Non-pigmented ciliary epithelial cell (primary cell): ENCODE results near the gene PKNOX1.
"Not testable (repeated sequence)": the region's sequence is repeated elsewhere in the genome, so short reads cannot be mapped to it uniquely, and the experiment has no call there.

ENCODE experiments used
- DNase-seq: peaks from one replicate; pipeline ENCODE4 v3.0.0-alpha.2; 2010; ENCODE audit warnings: low read depth

The PKNOX1 gene

DNA sequence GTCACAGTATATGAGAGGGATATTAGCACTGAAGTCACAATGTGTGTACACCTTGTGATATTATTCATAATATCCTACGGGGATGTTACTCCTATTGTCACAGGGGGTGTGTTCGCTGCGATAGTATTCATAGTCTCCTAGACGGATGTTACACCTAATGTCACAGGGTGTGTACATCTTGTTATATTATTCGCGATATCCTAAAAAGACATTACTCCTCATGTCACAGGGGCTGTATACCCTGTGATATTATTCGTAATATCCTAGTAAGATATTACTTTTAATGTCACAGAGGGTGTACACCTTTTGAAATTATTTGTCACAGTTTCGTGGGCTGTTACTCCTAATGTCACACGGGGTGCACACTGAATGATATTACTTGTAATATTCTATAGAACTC is 23.2 kb upstream of the PKNOX1 start:
- DNase-seq: not testable (repeated sequence)

DNA sequence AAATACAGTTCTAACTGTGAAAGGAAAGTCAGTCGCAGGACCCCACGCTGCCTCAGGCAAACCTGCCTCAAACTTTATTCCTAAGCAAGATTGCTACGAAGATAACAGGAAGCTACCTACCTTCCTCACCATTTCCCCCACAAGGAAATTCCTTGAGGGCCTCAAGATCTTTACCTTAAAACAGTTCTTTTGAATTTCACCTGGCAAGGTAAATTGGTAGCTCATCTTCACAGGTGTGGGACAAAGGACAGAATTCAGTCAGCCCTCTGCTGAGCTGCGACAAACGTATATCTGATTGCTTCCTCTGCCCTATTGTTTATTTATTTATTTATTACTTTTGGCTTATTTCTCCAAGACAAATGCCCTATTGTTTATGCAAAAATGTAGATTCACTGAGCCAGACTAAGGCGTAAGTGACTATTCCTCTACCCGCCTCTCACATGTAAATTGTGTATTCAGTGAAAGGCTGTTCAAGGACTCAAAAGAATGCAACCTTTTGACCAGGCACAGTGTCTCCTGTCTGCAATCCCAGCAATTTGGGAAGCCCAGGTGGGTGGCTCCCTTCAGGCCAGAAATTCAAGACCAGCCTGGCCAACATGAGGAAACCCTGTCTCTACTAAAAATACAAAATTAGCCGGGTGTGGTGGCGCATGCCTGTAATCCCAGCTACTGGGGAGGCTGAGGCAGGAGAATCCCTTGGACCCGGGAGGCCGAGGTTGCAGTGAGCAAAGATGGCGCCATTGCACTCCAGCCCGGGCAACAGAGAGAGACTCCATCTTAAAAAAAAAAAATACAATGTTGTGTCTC is 17.3 kb upstream of the PKNOX1 start:
- no peak for DNase-seq

DNA sequence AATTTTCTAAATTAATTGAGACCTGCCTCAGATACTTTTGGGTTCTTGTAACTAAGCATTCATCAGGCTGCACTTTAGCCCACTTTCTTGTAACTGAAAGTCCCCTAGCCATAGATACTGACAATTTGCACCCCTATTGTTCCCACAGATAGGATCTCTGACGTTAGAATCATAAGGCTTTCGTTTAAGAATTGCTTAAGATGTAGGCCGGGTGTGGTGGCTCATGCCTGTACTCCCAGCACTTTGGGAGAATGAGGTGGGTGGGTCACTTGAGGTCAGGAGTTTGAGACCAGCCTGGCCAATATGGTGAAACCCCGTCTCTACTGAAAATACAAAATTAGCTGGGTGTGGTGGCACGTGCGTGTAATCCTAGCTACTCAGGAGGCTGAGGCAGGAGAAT is 16.2 kb upstream of the PKNOX1 start:
- not testable (repeated sequence) for DNase-seq

DNA sequence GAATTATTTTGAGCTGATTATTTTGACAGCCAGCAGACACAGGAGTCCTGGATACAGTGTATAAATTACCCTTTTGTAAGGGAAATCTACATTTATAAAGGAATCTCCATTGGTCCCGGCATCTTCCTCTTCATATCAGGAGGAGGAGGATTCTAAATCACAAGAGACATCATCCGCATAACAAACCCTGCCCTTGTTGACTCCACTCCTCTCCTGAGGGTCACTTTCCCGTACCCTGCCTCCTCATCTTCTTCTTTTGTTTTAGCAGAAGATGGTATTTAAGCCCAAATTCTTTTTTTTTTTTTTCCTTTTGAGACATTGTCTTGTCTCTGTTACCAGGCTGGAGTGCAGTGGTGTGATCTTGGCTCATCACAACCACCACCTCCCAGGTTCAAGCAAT is 14.6 kb upstream of the PKNOX1 start:
- DNase-seq: no peak

DNA sequence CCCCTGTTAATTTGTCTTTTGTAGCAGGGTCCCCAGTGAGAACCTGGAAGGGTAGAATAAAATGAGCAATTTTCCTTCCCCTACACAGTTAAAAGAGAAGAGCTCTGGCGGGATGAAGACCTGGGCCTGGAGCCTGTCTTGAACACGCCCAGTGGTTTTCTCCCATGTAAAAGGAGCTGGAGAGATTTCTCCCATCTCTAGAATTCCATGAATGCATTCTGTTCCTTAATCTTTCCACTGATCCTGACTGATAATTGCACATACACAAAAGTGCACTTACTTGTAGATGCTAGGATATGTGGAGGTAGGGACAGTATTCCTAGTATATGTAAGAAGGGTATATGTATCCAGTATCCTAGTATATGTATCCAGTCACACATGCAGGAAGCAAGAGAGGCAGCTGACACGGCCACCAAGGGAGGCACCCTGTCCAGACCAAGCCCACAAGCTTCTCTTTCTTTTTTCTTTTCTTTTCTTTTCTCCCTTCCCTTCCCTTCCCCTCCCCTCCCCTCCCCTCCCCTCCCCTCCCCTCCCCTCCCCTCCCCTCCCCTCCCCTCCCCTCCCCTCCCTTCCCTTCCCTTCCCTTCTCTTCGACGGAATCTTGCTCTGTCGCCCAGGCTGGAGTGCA is 11.9 kb upstream of the PKNOX1 start:
- no peak for DNase-seq

DNA sequence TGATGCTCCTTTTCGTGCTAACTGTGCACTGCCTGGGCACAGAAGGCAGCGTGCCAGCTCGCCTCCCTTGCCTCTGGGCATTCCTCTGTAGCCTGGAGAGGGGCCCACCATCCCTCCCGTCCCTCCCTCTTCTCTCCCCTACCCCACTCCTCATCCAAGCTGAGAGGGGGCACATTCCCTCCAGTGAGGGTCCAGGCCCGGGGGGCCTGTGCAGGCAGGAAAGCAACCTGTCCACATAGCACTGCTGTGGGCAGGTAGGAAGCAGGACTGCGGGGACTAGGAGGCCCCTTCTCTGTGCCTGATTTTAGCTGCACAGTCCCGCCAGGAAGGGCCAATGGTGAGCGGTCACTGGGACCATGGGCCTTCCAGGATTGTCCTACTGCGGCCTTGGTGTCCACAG is 10.3 kb upstream of the PKNOX1 start:
- no peak for DNase-seq

DNA sequence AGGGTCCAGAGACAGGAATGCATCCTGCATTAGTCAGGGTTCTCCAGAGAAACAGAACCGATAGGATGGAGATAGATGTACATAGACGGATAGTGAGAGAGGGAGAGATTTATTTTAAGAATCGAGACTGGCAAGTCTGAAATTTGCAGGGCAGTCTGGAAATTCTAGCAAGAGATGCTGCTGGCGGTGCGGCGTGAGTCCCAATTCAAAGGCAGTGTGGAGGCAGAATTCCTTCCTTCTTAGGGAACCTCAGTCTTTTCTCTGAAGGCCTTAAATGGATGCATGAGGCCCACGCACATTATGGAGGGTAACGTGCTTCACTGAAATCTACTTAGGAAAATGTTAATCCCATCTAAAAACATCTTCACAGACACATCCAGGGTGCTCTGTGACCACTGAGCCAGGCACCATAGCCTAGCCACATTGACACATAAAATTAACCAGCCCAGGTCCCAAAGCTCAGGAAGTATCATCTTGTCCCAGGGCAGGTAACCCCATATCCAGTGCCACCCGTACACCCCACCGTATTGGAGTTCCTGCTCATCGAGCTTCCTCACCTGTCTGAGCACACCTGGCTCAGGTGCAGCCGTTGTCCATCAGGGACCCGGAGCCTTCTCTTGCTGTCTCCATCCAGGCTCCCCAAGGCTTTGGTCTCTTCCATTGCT is 9.7 kb upstream of the PKNOX1 start:
- no peak for DNase-seq

DNA sequence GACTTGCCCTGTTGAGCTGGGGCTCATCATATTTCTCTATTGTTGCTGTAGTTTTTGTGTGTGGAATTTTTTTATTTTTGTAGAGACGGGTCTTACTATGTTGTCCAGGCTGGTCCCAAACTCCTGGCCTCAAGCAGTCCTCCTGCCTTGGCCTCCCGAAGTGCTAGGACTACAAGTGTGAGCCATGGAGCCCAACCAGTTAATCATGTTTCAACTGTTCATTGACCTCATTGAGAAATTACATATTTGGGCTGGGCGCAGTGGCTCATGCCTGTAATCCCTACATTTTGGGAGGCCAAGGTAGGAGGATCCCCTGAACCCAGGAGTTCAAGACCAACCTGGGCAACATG is 9.2 kb upstream of the PKNOX1 start:
- DNase-seq: no peak

DNA sequence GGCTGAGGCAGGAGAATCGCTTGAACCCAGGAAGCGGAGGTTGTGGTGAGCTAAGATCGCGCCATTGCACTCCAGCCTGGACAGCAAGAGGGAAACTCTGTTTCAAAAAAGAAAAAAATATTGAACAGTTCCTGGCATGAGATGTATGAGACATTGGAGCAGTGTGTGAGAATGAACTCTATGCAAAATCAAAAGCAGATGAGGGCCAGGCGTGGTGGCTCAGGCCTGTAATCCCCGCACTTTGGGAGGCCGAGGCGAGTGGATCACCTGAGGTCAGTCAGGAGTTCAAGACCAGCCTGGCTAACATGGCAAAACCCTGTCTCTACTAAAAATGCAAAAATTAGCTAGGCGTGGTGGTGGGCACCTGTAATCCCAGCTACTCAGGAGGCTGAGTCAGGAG is 6.7 kb upstream of the PKNOX1 start:
- not testable (repeated sequence) for DNase-seq

DNA sequence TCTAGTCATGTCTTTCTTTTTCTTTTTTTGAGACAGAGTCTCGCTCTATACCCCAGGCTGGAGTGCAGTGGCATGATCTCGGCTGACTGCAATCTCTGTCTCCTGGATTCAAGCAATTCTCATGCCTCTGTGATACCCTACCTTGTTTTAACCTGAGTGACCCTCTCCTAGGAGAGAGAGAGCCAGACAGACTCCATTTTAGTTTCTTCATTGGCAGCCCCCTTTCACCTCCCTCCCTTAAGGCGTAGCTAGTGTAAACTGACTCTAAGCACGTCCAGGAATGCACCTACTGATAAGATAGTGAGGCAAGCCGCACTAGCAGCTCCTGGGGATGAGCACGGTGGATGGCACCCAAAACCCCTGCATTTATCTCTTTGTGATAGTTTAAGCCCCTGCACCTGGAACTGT is 5.2 kb upstream of the PKNOX1 start:
- DNase-seq: no peak

DNA sequence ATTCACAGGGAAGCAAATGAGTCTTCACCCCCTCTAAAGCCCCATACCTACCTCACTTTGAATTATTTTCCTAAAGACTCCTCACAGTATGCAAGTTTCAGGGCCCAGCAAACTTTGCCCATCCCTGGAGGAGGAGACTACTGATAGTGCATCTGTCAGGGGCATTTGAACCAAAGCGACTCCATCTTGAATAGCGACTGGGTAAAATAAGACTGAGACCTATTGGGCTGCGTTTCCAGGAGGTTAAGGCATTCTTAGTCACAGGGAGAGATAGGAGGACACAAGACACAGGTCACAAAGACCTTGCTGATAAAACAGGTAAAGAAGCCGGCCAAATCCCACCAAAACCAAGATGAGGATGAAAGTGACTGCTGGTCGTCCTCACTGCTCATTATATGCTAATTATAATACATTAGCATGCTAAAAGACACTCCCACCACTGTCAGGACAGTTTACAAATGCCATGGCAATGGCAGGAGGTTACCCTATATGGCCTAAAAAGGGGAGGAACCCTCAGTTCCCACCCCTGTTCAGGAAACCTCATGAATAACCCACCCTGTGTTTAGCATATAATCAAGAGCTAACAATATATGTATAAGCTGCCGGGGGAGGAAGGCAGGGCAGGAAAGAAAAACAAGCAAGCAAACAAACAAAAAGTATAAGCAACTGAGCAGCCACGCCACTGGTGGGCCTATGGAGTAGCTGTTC is 3.3 kb upstream of the PKNOX1 start:
- no peak for DNase-seq

DNA sequence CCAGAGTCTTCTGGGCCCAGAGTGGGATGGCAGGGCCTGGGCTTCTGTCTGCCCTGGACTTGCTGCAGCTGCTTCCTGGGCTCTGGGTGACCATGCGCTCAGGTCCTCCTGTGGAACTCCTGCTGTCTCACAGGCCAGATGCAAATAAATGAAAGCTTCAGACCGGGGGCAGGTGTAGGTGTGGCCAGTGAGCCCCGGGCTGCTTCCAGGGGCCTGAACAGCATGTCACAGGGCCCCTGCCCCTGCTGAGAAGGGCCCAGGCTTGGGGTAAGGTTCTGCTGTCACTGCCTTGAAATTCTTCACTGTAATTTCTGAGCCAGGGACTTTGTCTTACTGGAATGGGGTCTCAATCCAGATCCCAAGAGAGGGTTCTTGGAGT is 2.5 kb upstream of the PKNOX1 start:
- DNase-seq: no peak

DNA sequence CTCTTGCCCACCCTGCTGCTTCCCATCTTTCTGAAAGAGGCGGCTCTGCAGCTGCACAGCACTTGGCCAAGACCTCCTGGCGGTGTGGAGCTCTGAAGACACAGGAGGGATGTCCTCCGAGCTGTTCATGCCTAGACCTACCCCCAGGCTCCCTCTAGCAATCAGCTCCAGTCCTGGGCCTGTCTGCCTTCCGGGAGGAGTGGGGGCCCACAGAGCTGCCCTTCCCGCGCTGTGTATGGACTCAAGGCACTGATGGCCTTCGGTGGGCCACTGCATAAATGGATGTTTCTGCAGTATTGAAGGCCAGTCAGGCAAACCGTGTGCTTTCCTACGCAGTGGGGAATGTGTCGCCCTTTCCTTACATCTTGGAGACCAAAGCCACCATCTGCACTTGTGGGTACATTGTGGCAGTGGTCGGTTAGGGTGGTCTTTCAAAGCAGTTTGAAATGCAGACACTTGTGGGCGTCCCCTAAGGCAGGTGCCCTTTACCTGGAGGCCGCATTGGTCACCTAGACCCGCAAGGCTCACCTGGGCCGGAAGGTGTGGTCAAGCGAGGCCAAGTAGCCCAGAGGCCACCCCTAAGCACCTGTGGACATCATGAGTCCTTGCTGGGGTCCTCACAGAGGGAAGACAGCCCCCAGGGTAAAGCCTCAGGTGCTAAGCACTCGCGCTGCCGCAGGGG is 912 bp upstream of the PKNOX1 start:
- DNase-seq: no peak

DNA sequence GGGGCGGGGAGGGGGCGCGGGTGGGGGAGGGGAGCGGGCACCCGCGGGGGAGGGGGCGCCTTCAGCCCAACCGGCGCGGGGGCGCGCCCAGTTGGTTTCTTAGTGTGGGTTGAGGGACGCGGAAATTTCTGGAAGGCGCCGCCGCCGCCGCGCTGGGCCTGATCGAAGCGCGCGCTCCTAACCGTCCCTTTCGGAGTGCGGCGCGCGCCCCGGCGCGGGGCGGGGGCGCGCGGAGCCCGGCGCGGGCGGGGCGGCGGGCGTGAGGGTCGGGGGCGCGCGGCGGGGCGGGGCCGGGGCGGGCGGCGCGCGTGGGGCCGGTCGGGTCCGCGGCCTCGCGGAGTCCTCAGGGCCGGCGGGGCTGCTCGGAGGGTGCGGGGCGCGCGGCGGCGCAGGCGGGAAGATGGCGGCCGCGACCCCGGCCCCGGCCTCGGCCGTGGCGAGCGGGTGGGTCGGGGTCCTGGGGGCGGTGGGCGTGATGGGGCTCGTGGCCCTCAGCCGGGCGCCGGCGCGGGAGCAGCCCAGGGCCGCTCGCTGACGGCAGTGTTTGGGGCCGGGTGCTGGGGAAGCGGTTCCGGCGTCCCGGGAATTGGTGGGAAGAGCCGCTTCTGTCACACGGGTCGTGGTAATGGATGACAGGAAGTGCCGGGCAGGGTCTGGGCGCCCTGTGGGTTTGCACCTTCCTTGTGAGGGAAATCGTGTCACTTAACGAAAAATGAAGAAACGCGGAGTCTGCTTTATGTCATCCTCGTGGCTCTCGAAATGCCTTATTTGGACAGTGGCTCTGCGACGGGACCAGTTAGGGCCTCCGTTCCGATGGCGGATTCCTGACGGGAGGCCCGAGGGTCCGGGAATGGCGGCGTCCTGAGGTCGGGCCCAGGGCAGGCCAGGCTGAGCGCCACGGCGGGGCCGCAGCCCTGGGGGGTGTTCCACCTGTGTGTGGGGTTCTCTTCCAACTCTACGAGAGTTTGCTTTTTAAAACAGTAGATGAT is 764 bp downstream of the PKNOX1 start:
- no peak for DNase-seq

DNA sequence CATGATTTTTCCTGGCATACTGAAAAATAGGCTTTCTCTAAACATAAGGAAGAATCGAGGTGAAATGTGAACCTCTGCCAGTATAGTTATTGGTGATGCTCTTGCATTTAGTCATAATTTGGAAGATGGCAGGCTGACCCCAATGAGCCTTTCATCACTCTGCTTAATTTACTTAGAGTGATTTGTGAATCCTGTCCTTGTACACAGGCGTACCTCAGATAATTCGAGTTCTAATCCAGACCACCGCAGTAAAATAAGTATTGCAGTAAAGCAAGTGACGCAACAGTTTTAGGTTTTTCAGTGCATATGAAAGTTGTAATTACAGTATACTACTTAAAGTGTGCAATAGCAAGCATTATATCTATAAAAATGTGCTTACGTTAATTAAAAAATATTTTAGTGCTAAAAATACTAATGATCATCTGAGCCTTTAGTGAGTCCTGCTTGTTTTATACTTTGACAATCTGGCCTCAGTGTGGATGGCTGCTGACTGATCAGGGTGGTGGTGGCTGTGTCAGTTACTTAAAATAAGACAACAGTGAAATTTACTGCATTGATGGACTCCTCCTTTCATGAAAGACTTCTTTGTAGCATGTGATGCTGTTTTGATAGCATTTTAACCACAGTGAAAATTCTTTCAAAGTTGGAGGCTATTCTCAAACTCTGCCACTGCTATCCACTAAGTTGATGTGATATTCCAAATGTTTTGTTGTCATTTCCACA is 1.7 kb downstream of the PKNOX1 start:
- no peak for DNase-seq

DNA sequence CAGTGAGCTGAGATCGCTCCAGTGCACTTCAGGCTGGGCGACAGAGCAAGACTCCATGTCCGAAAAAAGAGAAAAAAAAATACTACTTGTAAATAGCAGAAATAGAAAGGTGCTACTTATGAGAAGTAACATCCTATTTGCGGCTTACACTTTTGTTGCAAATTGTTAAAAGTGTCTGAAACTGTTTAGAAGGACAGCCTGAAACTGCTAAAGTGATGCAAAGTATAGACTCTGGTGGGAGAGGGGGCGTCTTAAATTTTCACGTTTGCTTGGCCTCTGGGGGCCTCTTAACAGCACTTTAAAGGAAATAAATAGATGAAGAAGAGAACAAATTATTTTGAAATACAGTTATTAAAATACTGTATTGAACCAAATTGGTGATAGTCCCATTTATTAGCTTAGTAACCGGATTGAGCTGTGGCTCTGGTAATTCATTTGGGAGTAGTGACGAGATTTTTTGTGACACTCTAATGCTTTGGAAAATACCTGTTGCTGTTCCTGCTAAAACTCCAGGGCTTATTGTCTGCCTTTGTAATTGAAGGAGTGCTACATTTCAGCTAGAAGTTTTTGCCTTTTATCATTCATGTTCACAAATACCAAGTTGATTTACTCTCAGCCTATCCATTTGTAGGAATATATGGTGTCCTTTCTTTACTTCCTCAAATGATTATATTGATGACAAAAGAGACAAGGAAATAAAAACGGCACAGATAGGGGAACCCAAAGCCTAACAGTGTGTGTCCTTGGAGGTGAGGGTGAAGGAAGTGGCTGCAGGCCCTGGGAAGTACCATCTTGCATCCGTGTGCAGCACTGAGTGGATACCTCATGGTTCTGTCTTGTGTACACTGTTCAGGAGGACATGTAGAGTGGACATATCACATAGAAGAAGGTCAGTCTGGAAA is 6.2 kb downstream of the PKNOX1 start:
- DNase-seq: no peak

DNA sequence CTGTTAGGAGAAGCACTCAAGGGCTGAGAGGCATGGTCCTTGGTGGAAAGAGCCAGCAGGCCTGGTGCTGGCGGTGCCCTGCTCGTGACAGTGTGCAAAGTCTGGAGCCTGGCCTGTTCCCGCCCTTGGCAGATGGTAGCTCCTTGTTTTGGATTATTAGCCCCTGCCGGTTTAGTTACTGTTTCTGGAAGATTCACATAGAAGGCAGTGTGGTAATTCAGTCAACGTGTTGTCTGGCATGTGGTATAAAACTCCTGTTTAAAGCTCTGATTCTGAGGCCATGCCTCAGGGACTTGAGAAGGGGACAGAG is 6.8 kb downstream of the PKNOX1 start:
- no peak for DNase-seq

DNA sequence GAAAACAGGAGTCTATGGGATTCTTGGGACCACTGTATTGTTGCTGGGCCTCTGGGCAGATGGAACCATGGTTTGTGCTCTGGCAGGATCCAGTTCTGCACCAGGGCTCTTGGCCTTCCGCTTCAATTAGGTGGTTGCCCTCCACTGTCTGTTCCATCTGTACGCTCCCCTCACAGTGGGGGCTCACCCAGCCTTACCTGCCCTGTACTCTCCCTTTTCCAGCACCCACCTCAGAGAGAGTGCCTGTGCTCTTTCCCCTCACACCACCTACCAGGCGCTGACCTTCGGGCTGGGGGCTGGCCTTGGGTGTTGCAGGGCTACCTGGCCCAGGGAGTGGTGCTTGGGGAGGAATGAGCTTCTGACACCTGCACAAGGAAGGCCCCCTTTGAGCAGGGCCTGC is 7.5 kb downstream of the PKNOX1 start:
- no peak for DNase-seq

DNA sequence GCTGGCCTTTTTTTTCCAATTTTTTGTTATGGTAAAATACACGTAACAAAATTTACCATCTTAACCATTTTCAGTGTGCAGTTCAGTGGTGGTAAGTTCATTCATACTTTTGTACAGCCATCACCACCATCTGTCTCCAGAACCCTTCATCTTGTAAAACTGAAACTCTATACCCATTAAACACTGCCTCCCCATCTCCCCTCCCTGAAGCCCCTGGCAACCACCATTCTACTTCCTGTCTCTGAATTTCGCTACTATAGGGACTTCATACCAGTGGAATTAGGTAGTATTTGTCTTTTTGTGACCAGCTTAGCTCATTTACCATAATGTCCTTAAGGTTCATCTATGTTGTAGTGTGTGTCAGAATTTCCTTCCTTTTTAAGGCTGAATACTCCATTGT is 8.7 kb downstream of the PKNOX1 start:
- DNase-seq: no peak

DNA sequence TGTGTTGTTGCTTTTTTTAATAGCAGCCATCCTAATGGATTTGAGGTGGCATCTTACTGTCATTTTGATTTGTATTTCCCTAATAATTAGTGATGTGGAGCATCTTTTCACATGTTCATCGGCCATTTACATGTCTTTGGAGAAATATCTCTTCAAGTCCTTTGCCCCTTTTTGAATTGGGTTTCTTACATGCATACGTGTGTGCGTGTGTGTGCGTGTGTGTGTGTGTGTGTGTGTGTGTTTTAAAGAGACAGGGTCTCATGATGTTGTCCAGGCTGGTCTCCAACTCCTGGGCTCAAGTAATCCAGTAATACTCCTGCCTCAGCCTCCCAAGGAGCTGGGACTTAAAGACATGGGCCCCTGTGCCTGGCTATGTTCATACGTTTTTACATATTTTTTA is 9.5 kb downstream of the PKNOX1 start:
- DNase-seq: no peak
